Germinal center (tissue), 1 donor: ENCODE measurements around the gene PSMG1.
"Not testable (repeated sequence)": the region's sequence is repeated elsewhere in the genome, so short reads cannot be mapped to it uniquely, and the experiment has no call there.

Source experiments
- DNase-seq: peaks from one replicate; pipeline ENCODE4 v3.0.0; 2012; ENCODE audit warnings: mixed read lengths, low spot score

The PSMG1 gene

GRCh38 chr21:39188521-39189139 lies 5.4 kb upstream of the PSMG1 start:
- no peak for DNase-seq

GRCh38 chr21:39187141-39187540 lies 3.9 kb upstream of the PSMG1 start:
- DNase-seq, result no peak

- no peak for DNase-seq
Observed at GRCh38 chr21:39186676-39187075, 3.4 kb upstream of the PSMG1 start.

- no peak for DNase-seq
Observed at GRCh38 chr21:39185157-39185556, 1.9 kb upstream of the PSMG1 start.

- no peak for DNase-seq
Observed at GRCh38 chr21:39184050-39184980, 1.1 kb upstream of the PSMG1 start.

GRCh38 chr21:39182484-39183271 lies 573 bp downstream of the PSMG1 start:
- DNase-seq, result no peak

- no peak for DNase-seq
Observed at GRCh38 chr21:39182016-39182415, 1.2 kb downstream of the PSMG1 start.

GRCh38 chr21:39181205-39181818 lies 1.9 kb downstream of the PSMG1 start:
- DNase-seq, result no peak

- DNase-seq, result no peak
Observed at GRCh38 chr21:39180429-39181019, 2.7 kb downstream of the PSMG1 start.

GRCh38 chr21:39178421-39178820 lies 4.8 kb downstream of the PSMG1 start:
- no peak for DNase-seq

GRCh38 chr21:39176271-39176709 lies 7.0 kb downstream of the PSMG1 start:
- no peak for DNase-seq

- DNase-seq, result no peak
Observed at GRCh38 chr21:39175665-39176064, 7.6 kb downstream of the PSMG1 start.

GRCh38 chr21:39175154-39175553 lies 8.1 kb downstream of the PSMG1 start:
- DNase-seq, result no peak

GRCh38 chr21:39173716-39174680 lies 9.3 kb downstream of the PSMG1 start:
- no peak for DNase-seq

GRCh38 chr21:39169906-39170305 lies 13.3 kb downstream of the PSMG1 start:
- DNase-seq, result no peak

GRCh38 chr21:39168800-39169199 lies 14.5 kb downstream of the PSMG1 start:
- no peak for DNase-seq

- DNase-seq, result no peak
Observed at GRCh38 chr21:39164523-39164922, 18.7 kb downstream of the PSMG1 start.

- no peak for DNase-seq
Observed at GRCh38 chr21:39161064-39161463, 22.2 kb downstream of the PSMG1 start.

- DNase-seq, result no peak
Observed at GRCh38 chr21:39159342-39160063, 23.7 kb downstream of the PSMG1 start.

- not testable (repeated sequence) for DNase-seq
Observed at GRCh38 chr21:39157241-39157640, 26.0 kb downstream of the PSMG1 start.
